HepG2 (cell line): ENCODE measurements around the gene MAPKAPK3. TPM values are rescaled to one million over a fixed set of nuclear protein-coding genes. Genes with fewer than 3 reads are reported as not detected.

Source experiments
- ESRRA ChIP-seq: sonication (generic); formaldehyde crosslinking; IDR thresholded peaks from 2 replicates; pipeline ENCODE4 v1.5.1; 2020; ENCODE audit warnings: mild to moderate bottlenecking, low read depth, missing genetic modification reagents
- HDAC1 ChIP-seq: sonication (generic); formaldehyde crosslinking; IDR thresholded peaks from 2 replicates; pipeline ENCODE4 v1.5.1; 2020; ENCODE audit warnings: mild to moderate bottlenecking, missing genetic modification reagents
- HOXD1 ChIP-seq: sonication (generic); formaldehyde crosslinking; IDR thresholded peaks from 2 replicates; pipeline ENCODE4 v1.5.0; 2020; ENCODE audit warnings: missing genetic modification reagents
- MATR3 ChIP-seq: sonication (generic); formaldehyde crosslinking; IDR thresholded peaks from 2 replicates; pipeline ENCODE4 v1.4.0; 2020; ENCODE audit warnings: missing genetic modification reagents
- NFE2 ChIP-seq: sonication (generic); formaldehyde crosslinking; IDR thresholded peaks from 2 replicates; pipeline ENCODE4 v1.4.0; 2020; ENCODE audit warnings: missing genetic modification reagents
- RXRA ChIP-seq: sonication (generic); formaldehyde crosslinking; IDR thresholded peaks from 2 replicates; pipeline ENCODE4 v1.5.1; 2020; ENCODE audit warnings: missing genetic modification reagents
- SATB2 ChIP-seq: sonication (generic); formaldehyde crosslinking; IDR thresholded peaks from 2 replicates; pipeline ENCODE4 v1.5.0; 2020; ENCODE audit warnings: missing genetic modification reagents
- SMAD3 ChIP-seq: sonication (generic); formaldehyde crosslinking; IDR thresholded peaks from 2 replicates; pipeline ENCODE4 v1.4.0; 2020; ENCODE audit warnings: missing genetic modification reagents
- SRSF9 ChIP-seq: fragments of 200-400 bp; formaldehyde crosslinking; IDR thresholded peaks from 2 replicates; pipeline ENCODE4 v1.6.1; 2018; ENCODE audit warnings: borderline replicate concordance, mild to moderate bottlenecking, low read depth, low read length; ENCODE audit not compliant: insufficient read depth, poor library complexity, severe bottlenecking
- TBP ChIP-seq: sonication (generic); formaldehyde crosslinking; IDR thresholded peaks from 2 replicates; pipeline ENCODE4 v1.5.0; 2020; ENCODE audit warnings: missing genetic modification reagents
- U2AF1 ChIP-seq: fragments of 200-400 bp; formaldehyde crosslinking; optimal IDR thresholded peaks from 2 replicates; pipeline ENCODE3; 2017; ENCODE audit warnings: mild to moderate bottlenecking, low read depth, low read length
- YEATS2 ChIP-seq: sonication (generic); formaldehyde crosslinking; IDR thresholded peaks from 2 replicates; pipeline ENCODE4 v1.4.0; 2020; ENCODE audit warnings: missing genetic modification reagents, borderline replicate concordance
- ZBTB39 ChIP-seq: sonication (generic); formaldehyde crosslinking; IDR thresholded peaks from 2 replicates; pipeline ENCODE4 v1.5.0; 2020; ENCODE audit warnings: missing genetic modification reagents
- ZFY ChIP-seq: sonication (generic); formaldehyde crosslinking; IDR thresholded peaks from 2 replicates; pipeline ENCODE4 v1.4.0; 2020; ENCODE audit warnings: missing genetic modification reagents
- ZNF225 ChIP-seq: sonication (generic); formaldehyde crosslinking; IDR thresholded peaks from 2 replicates; pipeline ENCODE4 v1.4.0; 2020; ENCODE audit warnings: mild to moderate bottlenecking, missing genetic modification reagents
- ZNF253 ChIP-seq: sonication (generic); formaldehyde crosslinking; IDR thresholded peaks from 2 replicates; pipeline ENCODE4 v1.8.0; 2022; ENCODE audit warnings: mild to moderate bottlenecking, missing genetic modification reagents, borderline replicate concordance
- ZNF282 ChIP-seq: fragments of 450-650 bp; IDR thresholded peaks from 2 replicates; pipeline ENCODE4 v1.6.1; 2018; ENCODE audit not compliant: partially characterized antibody
- ZNF33B ChIP-seq: sonication (generic); formaldehyde crosslinking; IDR thresholded peaks from 2 replicates; pipeline ENCODE4 v1.5.1; 2020; ENCODE audit warnings: mild to moderate bottlenecking, missing genetic modification reagents
- ZNF546 ChIP-seq: sonication (generic); formaldehyde crosslinking; conservative IDR thresholded peaks from 2 replicates; pipeline ENCODE4 v1.8.1; 2023; ENCODE audit warnings: mild to moderate bottlenecking, missing genetic modification reagents
- ZNF547 ChIP-seq: sonication (generic); formaldehyde crosslinking; IDR thresholded peaks from 2 replicates; pipeline ENCODE4 v1.5.1; 2020; ENCODE audit warnings: mild to moderate bottlenecking, missing genetic modification reagents
- ZNF552 ChIP-seq: sonication (generic); formaldehyde crosslinking; IDR thresholded peaks from 2 replicates; pipeline ENCODE4 v1.9.0; 2022; ENCODE audit warnings: missing genetic modification reagents, mild to moderate bottlenecking, borderline replicate concordance
- ZNF678 ChIP-seq: sonication (generic); formaldehyde crosslinking; IDR thresholded peaks from 2 replicates; pipeline ENCODE4 v1.4.0; 2020; ENCODE audit warnings: mild to moderate bottlenecking, missing genetic modification reagents
- ZNF775 ChIP-seq: sonication (generic); formaldehyde crosslinking; IDR thresholded peaks from 2 replicates; pipeline ENCODE4 v1.4.0; 2020; ENCODE audit warnings: missing genetic modification reagents, mild to moderate bottlenecking, moderate library complexity, borderline replicate concordance
- ZSCAN20 ChIP-seq: sonication (generic); formaldehyde crosslinking; IDR thresholded peaks from 2 replicates; pipeline ENCODE4 v1.4.0; 2020; ENCODE audit warnings: missing genetic modification reagents, mild to moderate bottlenecking, borderline replicate concordance
- polyA plus RNA-seq, 8 experiments: library from polyadenylated mRNA; depleted of rRNA in 3 of 8; stranded (reverse) in 7 of 8; unstranded in 1 of 8; fragments of >200 nt; fragmentation: Illumina TruSeq in 4 of 8; extraction: Trizol in 4 of 8; gene quantifications; 2 replicates each; pipeline versions ENCODE4 v1.2.1 to v1.2.3, GENCODE V29; 2011 to 2016; ENCODE audit warnings: low read depth in 4 of 8, missing spikeins in 1 of 8, mixed read lengths in 1 of 8; ENCODE audit not compliant: insufficient read depth in 1 of 8
- total RNA-seq, 5 experiments: library from RNA; depleted of rRNA; stranded (reverse); fragments of >200 nt; fragmentation: Illumina TruSeq; extraction: Trizol; gene quantifications; 2 replicates each; pipeline ENCODE4 v1.2.3, GENCODE V29; 2016; ENCODE audit warnings: low read depth in 1 of 5
- TF ChIP-seq, protein P1 (sequence below): sonication (generic); formaldehyde crosslinking; conservative IDR thresholded peaks from 2 replicates; pipeline ENCODE4 v1.4.0; 2020; ENCODE audit warnings: missing genetic modification reagents
- TF ChIP-seq, protein P2 (sequence below): sonication (generic); formaldehyde crosslinking; conservative IDR thresholded peaks from 2 replicates; pipeline ENCODE4 v1.8.0; 2022; ENCODE audit warnings: low read depth, missing genetic modification reagents

Gene MAPKAPK3
- total and polyA plus RNA-seq, 2 of the 13 experiments (the other 11 are each of a cell fraction or from before 2014, with no cell fraction given), result 39.9 to 41.2 TPM

DNA sequence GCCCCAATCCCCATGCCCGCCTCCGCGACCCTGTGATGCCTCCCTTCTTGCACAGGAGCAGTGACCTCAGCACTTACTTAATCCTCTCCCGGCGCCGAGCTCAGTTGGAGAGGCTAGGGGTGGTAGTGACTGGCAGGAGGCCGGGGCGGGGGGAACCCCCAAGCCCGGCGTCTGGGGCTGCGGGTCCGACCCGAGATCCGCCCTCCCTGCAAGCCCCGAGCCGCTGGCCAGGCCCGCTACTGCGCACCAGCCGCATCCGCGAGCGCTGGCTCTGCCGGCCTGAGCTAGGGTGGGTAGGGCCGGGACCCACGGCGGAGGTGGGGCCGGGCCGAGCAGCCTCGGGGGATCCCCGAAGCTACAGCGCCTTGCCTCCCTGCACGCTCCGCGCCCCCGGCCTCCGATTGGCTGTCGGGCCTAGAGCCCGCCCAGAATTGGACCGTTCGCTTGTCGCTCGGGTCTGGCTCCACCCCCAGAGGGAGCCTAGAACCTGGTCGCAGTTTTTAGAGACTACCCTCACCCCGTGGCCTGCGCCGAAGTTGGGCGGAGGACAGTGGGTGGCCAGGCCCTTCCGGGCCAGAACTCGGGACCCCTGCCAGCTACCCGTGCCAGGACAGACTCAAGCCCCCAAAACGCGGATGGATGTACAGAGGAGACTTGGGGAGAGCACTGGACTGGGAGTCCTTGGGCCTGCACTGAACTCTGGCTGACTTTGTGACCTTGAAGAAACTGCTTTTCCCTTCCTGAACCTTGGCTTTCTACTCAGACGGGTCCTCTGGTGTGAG lies 49.4 kb upstream of the MAPKAPK3 start, which contains the start of gene C3orf18 (continued):
- TF ChIP-seq ZBTB39, result no peak
- TF ChIP-seq ZSCAN20 (CRISPR knock-in tag), result no peak
- TF ChIP-seq HDAC1, result no peak
- TF ChIP-seq ZNF547 (CRISPR knock-in tag), result peak; percentile 63; the same call in 1 of the 2 replicates
- no peak for TF ChIP-seq SATB2 (CRISPR knock-in tag)
- TF ChIP-seq NFE2, result no peak
- TF ChIP-seq, protein P1, sequence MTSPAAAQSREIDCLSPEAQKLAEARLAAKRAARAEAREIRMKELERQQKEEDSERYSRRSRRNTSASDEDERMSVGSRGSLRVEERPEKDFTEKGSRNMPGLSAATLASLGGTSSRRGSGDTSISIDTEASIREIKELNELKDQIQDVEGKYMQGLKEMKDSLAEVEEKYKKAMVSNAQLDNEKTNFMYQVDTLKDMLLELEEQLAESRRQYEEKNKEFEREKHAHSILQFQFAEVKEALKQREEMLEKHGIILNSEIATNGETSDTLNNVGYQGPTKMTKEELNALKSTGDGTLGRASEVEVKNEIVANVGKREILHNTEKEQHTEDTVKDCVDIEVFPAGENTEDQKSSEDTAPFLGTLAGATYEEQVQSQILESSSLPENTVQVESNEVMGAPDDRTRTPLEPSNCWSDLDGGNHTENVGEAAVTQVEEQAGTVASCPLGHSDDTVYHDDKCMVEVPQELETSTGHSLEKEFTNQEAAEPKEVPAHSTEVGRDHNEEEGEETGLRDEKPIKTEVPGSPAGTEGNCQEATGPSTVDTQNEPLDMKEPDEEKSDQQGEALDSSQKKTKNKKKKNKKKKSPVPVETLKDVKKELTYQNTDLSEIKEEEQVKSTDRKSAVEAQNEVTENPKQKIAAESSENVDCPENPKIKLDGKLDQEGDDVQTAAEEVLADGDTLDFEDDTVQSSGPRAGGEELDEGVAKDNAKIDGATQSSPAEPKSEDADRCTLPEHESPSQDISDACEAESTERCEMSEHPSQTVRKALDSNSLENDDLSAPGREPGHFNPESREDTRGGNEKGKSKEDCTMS (CRISPR knock-in tag), result no peak
- TF ChIP-seq MATR3 (CRISPR knock-in tag), result no peak
- no peak for TF ChIP-seq SRSF9
- no peak for TF ChIP-seq YEATS2 (CRISPR knock-in tag)
- no peak for TF ChIP-seq ZNF552 (CRISPR knock-in tag)
- 0 out of 2 replicates have a peak, but pooled peaks have one; percentile 64 for TF ChIP-seq ZNF546 (CRISPR knock-in tag)
- no peak for TF ChIP-seq ZNF33B (CRISPR knock-in tag)
- TF ChIP-seq ZNF678, result no peak
- TF ChIP-seq, protein P2, sequence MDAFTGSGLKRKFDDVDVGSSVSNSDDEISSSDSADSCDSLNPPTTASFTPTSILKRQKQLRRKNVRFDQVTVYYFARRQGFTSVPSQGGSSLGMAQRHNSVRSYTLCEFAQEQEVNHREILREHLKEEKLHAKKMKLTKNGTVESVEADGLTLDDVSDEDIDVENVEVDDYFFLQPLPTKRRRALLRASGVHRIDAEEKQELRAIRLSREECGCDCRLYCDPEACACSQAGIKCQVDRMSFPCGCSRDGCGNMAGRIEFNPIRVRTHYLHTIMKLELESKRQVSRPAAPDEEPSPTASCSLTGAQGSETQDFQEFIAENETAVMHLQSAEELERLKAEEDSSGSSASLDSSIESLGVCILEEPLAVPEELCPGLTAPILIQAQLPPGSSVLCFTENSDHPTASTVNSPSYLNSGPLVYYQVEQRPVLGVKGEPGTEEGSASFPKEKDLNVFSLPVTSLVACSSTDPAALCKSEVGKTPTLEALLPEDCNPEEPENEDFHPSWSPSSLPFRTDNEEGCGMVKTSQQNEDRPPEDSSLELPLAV (CRISPR knock-in tag), result no peak
- no peak for TF ChIP-seq RXRA (CRISPR knock-in tag)
- no peak for TF ChIP-seq HOXD1 (CRISPR knock-in tag)
- TF ChIP-seq U2AF1, result no peak
- TF ChIP-seq SMAD3, result no peak
- no peak for TF ChIP-seq TBP
- TF ChIP-seq ZNF225 (CRISPR knock-in tag), result no peak
- TF ChIP-seq ZNF282, result no peak
- TF ChIP-seq ZFY (CRISPR knock-in tag), result peak; percentile 58; the same call in 1 of the 2 replicates
- no peak for TF ChIP-seq ESRRA (CRISPR knock-in tag)
- no peak for TF ChIP-seq ZNF775 (CRISPR knock-in tag)
- no peak for TF ChIP-seq ZNF253 (CRISPR knock-in tag)
